GM23338 (cell line): ENCODE measurements around the gene SLCO4A1. TPM values are rescaled to one million over a fixed set of nuclear protein-coding genes. Genes with fewer than 3 reads are reported as not detected.

Experiments
- ATAC-seq: fragments of 200-7000 bp; cut with Tn5 transposase; 3 replicates; pipeline ENCODE4 v1.9.1; 2020
- DNase-seq: peaks from one replicate; pipeline ENCODE4 v3.0.0-alpha.2; 2015; ENCODE audit warnings: low spot score
- H2AFZ ChIP-seq: fragments of 200-600 bp; sonication (generic); 2 replicates; pipeline ENCODE4 v1.8.0; 2016; ENCODE audit warnings: antibody characterized with exemption, mild to moderate bottlenecking, moderate library complexity
- H3F3A ChIP-seq: fragments of 200-600 bp; sonication (generic); replicated peaks from 2 replicates; pipeline ENCODE4 v1.8.0; 2017; ENCODE audit warnings: antibody characterized with exemption, mixed run types, low read depth
- H3K27ac ChIP-seq: fragments of 200-600 bp; sonication (generic); 2 replicates; pipeline ENCODE4 v1.6.1; 2016; ENCODE audit warnings: low read depth
- H3K27me3 ChIP-seq: fragments of 200-600 bp; sonication (generic); 2 replicates; pipeline ENCODE4 v1.8.0; 2016; ENCODE audit warnings: mild to moderate bottlenecking, mixed run types, moderate library complexity; ENCODE audit not compliant: insufficient read depth
- H3K36me3 ChIP-seq: fragments of 200-600 bp; sonication (generic); 2 replicates; pipeline ENCODE4 v1.8.0; 2016; ENCODE audit warnings: mild to moderate bottlenecking; ENCODE audit not compliant: insufficient read depth
- H3K4me1 ChIP-seq: fragments of 200-600 bp; sonication (generic); 2 replicates; pipeline ENCODE4 v1.8.0; 2016; ENCODE audit warnings: mild to moderate bottlenecking, moderate library complexity; ENCODE audit not compliant: insufficient read depth
- H3K4me2 ChIP-seq: fragments of 200-600 bp; sonication (generic); 2 replicates; pipeline ENCODE4 v1.7.1; 2017; ENCODE audit warnings: mixed run types
- H3K4me3 ChIP-seq: fragments of 200-600 bp; sonication (generic); 2 replicates; pipeline ENCODE4 v1.6.1; 2016; ENCODE audit warnings: mixed run types
- H3K79me2 ChIP-seq: fragments of 200-600 bp; sonication (generic); replicated peaks from 2 replicates; pipeline ENCODE4 v1.8.0; 2017; ENCODE audit warnings: mild to moderate bottlenecking; ENCODE audit not compliant: insufficient read depth
- H3K9me2 ChIP-seq: fragments of 200-600 bp; sonication (generic); 2 replicates; pipeline ENCODE4 v1.8.0; 2017; ENCODE audit not compliant: insufficient read depth
- H4K20me1 ChIP-seq: fragments of 200-600 bp; sonication (generic); replicated peaks from 2 replicates; pipeline ENCODE4 v1.8.0; 2017; ENCODE audit warnings: mild to moderate bottlenecking; ENCODE audit not compliant: insufficient read depth
- H3K27ac Mint-ChIP-seq: 2 replicates; pipeline ENCODE4 v1.8.0; 2020; ENCODE audit warnings: inconsistent platforms, mild to moderate bottlenecking, moderate library complexity, mixed read lengths
- H3K27me3 Mint-ChIP-seq: 3 replicates; pipeline ENCODE4 v1.8.0; 2022; ENCODE audit warnings: low read depth, mild to moderate bottlenecking, moderate library complexity, mixed read lengths, inconsistent platforms; ENCODE audit not compliant: insufficient read depth, poor library complexity
- H3K36me3 Mint-ChIP-seq: 3 replicates; pipeline ENCODE4 v1.8.0; 2021; ENCODE audit warnings: low read depth, mild to moderate bottlenecking, inconsistent platforms, moderate library complexity, mixed read lengths
- H3K4me1 Mint-ChIP-seq: 3 replicates; pipeline ENCODE4 v1.8.0; 2020; ENCODE audit warnings: mild to moderate bottlenecking, inconsistent platforms, mixed read lengths
- H3K4me3 Mint-ChIP-seq: 3 replicates; pipeline ENCODE4 v1.8.0; 2021; ENCODE audit warnings: moderate library complexity, mild to moderate bottlenecking, inconsistent platforms, mixed read lengths
- H3K9me3 Mint-ChIP-seq: 3 replicates; pipeline ENCODE4 v1.8.0; 2020; ENCODE audit warnings: moderate library complexity, mild to moderate bottlenecking, inconsistent platforms, mixed read lengths
- EZH2 ChIP-seq: fragments of 200-600 bp; sonication (generic); IDR thresholded peaks from one replicate; pipeline ENCODE4 v1.8.0; 2017; ENCODE audit warnings: antibody characterized with exemption, mild to moderate bottlenecking, low read depth; ENCODE audit not compliant: unreplicated experiment
- EZH2phosphoT487 ChIP-seq: fragments of 200-600 bp; sonication (generic); IDR thresholded peaks from one replicate; pipeline ENCODE4 v1.8.1; 2018; ENCODE audit warnings: antibody characterized with exemption; ENCODE audit not compliant: unreplicated experiment
- JUNB ChIP-seq: IDR thresholded peaks from one replicate; pipeline ENCODE4 v1.6.1; 2016; ENCODE audit warnings: antibody characterized with exemption; ENCODE audit not compliant: unreplicated experiment
- NANOG ChIP-seq: IDR thresholded peaks from 2 replicates; pipeline ENCODE4 v1.6.1; 2016; ENCODE audit warnings: antibody characterized with exemption, borderline replicate concordance
- POLR2AphosphoS5 ChIP-seq: IDR thresholded peaks from 2 replicates; pipeline ENCODE4 v1.6.1; 2016; ENCODE audit warnings: antibody characterized with exemption, low read depth
- ZNF331 ChIP-seq: fragments of 250-450 bp; sonication (Bioruptor Pico); IDR thresholded peaks from 2 replicates; pipeline ENCODE4 v1.5.0; 2020; ENCODE audit warnings: low read depth, mild to moderate bottlenecking, moderate library complexity
- polyA plus RNA-seq: library from polyadenylated mRNA; unstranded; fragments of >200 nt; fragmentation: Nextera tagmentation; extraction: Ambion mirVana; gene quantifications from 2 replicates; pipeline ENCODE4 v1.2.1, GENCODE V29; 2016
- total RNA-seq: library from RNA; depleted of rRNA; stranded (reverse); fragments of >200 nt; shearing (Covaris generic); gene quantifications from 2 replicates; pipeline ENCODE4 v1.2.3, GENCODE V29; 2014
- TF ChIP-seq, protein P1 (sequence below), 2 experiments: fragments of 200-600 bp in 1 of 2; sonication (generic) in 1 of 2; conservative IDR thresholded peaks; 2 replicates each; pipeline versions ENCODE4 v1.5.1 to v1.6.1; 2016 to 2017; ENCODE audit warnings: antibody characterized with exemption in 2 of 2, low read depth in 2 of 2, mild to moderate bottlenecking in 2 of 2, moderate library complexity in 1 of 2
- TF ChIP-seq, protein P2 (sequence below): IDR thresholded peaks from 2 replicates; pipeline ENCODE4 v1.6.1; 2016; ENCODE audit warnings: antibody characterized with exemption
- TF ChIP-seq, protein P3 (sequence below): fragments of 250-450 bp; sonication (Bioruptor Pico); IDR thresholded peaks from 2 replicates; pipeline ENCODE4 v1.5.0; 2020; ENCODE audit warnings: mild to moderate bottlenecking, moderate library complexity

SLCO4A1 gene
- total and polyA plus RNA-seq, 2 experiments from 2014 or later, result 28.5 to 41.6 TPM

DNA sequence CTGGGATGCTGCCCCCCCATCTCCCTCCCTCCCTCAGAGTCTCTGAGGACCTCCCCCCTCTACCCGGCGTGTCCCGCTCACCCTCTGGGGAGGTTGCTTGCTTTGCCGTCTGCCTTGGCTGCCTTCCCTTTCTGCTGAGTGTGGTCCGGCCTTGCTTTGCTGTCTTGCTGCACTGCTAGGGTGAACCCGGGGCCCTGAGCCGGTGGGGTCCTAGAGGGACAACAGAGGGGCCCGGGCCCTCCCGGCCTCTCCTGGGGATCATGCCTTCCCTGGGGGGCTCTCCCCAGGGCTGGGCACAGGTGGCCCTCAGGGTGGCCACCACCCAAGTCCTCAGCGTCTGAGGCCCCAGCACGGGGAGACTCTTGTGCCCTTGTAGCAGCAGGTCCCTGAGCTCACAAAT is 19.3 kb downstream of the SLCO4A1 start (continued):
- TF ChIP-seq, protein P1, sequence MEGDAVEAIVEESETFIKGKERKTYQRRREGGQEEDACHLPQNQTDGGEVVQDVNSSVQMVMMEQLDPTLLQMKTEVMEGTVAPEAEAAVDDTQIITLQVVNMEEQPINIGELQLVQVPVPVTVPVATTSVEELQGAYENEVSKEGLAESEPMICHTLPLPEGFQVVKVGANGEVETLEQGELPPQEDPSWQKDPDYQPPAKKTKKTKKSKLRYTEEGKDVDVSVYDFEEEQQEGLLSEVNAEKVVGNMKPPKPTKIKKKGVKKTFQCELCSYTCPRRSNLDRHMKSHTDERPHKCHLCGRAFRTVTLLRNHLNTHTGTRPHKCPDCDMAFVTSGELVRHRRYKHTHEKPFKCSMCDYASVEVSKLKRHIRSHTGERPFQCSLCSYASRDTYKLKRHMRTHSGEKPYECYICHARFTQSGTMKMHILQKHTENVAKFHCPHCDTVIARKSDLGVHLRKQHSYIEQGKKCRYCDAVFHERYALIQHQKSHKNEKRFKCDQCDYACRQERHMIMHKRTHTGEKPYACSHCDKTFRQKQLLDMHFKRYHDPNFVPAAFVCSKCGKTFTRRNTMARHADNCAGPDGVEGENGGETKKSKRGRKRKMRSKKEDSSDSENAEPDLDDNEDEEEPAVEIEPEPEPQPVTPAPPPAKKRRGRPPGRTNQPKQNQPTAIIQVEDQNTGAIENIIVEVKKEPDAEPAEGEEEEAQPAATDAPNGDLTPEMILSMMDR (conservative IDR thresholded peaks at IDR 0.05; ENCODE audit: low read depth in 2 of 2), result no peak
- TF ChIP-seq, protein P2, sequence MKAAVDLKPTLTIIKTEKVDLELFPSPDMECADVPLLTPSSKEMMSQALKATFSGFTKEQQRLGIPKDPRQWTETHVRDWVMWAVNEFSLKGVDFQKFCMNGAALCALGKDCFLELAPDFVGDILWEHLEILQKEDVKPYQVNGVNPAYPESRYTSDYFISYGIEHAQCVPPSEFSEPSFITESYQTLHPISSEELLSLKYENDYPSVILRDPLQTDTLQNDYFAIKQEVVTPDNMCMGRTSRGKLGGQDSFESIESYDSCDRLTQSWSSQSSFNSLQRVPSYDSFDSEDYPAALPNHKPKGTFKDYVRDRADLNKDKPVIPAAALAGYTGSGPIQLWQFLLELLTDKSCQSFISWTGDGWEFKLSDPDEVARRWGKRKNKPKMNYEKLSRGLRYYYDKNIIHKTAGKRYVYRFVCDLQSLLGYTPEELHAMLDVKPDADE, result no peak
- TF ChIP-seq JUNB, result no peak
- no peak for TF ChIP-seq EZH2phosphoT487

DNA sequence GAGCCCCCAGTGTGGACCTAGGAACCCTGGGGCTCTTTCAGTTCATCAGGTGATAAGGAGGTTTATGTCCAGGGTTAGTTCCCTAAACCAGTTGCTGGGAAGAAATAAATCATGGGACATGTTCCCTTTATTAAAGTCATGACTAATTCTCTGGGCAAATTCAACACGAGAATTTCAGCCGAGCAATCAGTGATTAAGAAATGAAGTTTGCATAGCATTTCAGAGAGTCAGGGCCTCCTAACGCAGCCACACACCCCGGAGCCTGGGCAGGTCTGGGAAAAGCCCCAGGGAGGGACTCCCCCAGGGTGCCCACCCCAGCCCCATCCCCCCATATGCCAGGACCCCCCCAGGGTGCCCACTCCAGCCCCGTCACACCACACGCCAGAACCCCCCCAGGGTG is 20.1 kb downstream of the SLCO4A1 start:
- ATAC-seq (no peak), DNase-seq (no peak)
- no peaks in the 10 kb centered on the region for H3K9me3 Mint-ChIP-seq
- no peaks in the 10 kb centered on the region; the same call in 1 of the 2 replicates for H3K36me3 ChIP-seq
- no peak overlapping the region for H3K27ac ChIP-seq
- H4K20me1 ChIP-seq, result no peaks in the 10 kb centered on the region; the same call in 1 of the 2 replicates
- no peaks in the 10 kb centered on the region for H3F3A ChIP-seq
- H3K27me3 ChIP-seq, result no peaks in the 10 kb centered on the region
- peaks cover 7% of the 10 kb centered on the region for H3K4me1 Mint-ChIP-seq
- H3K4me3 Mint-ChIP-seq, result no peak overlapping the region
- peaks cover 5% of the 10 kb centered on the region for H3K27me3 Mint-ChIP-seq
- no peaks in the 10 kb centered on the region for H3K4me1 ChIP-seq
- H3K9me2 ChIP-seq, result no peaks in the 10 kb centered on the region
- H3K36me3 Mint-ChIP-seq, result no peaks in the 10 kb centered on the region; the same call in 2 of the 3 replicates
- no peak overlapping the region for H3K4me3 ChIP-seq
- H2AFZ ChIP-seq, result no peak overlapping the region
- no peaks in the 10 kb centered on the region for H3K79me2 ChIP-seq
- H3K27ac Mint-ChIP-seq, result no peak overlapping the region
- no peak overlapping the region for H3K4me2 ChIP-seq
- TF ChIP-seq NANOG (no peak), ZNF331 (CRISPR knock-in tag) (no peak), EZH2 (no peak), POLR2AphosphoS5 (no peak)
- TF ChIP-seq, protein P2, result no peak
- TF ChIP-seq, protein P1 (conservative IDR thresholded peaks at IDR 0.05; ENCODE audit: low read depth in 2 of 2), result no peak
- TF ChIP-seq, protein P3, sequence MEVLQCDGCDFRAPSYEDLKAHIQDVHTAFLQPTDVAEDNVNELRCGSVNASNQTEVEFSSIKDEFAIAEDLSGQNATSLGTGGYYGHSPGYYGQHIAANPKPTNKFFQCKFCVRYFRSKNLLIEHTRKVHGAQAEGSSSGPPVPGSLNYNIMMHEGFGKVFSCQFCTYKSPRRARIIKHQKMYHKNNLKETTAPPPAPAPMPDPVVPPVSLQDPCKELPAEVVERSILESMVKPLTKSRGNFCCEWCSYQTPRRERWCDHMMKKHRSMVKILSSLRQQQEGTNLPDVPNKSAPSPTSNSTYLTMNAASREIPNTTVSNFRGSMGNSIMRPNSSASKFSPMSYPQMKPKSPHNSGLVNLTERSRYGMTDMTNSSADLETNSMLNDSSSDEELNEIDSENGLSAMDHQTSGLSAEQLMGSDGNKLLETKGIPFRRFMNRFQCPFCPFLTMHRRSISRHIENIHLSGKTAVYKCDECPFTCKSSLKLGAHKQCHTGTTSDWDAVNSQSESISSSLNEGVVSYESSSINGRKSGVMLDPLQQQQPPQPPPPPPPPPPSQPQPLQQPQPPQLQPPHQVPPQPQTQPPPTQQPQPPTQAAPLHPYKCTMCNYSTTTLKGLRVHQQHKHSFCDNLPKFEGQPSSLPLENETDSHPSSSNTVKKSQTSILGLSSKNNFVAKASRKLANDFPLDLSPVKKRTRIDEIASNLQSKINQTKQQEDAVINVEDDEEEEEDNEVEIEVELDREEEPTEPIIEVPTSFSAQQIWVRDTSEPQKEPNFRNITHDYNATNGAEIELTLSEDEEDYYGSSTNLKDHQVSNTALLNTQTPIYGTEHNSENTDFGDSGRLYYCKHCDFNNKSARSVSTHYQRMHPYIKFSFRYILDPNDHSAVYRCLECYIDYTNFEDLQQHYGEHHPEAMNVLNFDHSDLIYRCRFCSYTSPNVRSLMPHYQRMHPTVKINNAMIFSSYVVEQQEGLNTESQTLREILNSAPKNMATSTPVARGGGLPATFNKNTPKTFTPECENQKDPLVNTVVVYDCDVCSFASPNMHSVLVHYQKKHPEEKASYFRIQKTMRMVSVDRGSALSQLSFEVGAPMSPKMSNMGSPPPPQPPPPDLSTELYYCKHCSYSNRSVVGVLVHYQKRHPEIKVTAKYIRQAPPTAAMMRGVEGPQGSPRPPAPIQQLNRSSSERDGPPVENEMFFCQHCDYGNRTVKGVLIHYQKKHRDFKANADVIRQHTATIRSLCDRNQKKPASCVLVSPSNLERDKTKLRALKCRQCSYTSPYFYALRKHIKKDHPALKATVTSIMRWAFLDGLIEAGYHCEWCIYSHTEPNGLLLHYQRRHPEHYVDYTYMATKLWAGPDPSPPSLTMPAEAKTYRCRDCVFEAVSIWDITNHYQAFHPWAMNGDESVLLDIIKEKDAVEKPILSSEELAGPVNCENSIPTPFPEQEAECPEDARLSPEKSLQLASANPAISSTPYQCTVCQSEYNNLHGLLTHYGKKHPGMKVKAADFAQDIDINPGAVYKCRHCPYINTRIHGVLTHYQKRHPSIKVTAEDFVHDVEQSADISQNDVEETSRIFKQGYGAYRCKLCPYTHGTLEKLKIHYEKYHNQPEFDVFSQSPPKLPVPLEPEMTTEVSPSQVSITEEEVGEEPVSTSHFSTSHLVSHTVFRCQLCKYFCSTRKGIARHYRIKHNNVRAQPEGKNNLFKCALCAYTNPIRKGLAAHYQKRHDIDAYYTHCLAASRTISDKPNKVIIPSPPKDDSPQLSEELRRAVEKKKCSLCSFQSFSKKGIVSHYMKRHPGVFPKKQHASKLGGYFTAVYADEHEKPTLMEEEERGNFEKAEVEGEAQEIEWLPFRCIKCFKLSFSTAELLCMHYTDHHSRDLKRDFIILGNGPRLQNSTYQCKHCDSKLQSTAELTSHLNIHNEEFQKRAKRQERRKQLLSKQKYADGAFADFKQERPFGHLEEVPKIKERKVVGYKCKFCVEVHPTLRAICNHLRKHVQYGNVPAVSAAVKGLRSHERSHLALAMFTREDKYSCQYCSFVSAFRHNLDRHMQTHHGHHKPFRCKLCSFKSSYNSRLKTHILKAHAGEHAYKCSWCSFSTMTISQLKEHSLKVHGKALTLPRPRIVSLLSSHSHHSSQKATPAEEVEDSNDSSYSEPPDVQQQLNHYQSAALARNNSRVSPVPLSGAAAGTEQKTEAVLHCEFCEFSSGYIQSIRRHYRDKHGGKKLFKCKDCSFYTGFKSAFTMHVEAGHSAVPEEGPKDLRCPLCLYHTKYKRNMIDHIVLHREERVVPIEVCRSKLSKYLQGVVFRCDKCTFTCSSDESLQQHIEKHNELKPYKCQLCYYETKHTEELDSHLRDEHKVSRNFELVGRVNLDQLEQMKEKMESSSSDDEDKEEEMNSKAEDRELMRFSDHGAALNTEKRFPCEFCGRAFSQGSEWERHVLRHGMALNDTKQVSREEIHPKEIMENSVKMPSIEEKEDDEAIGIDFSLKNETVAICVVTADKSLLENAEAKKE, result no peak
